WTC11 (cell line): ENCODE measurements around the gene GNG14.

Source experiments
- CTCF ChIP-seq: fragments of 200-600 bp; IDR thresholded peaks from 2 replicates; pipeline ENCODE4 v1.8.0; 2022; ENCODE audit warnings: antibody characterized with exemption
- ETV6 ChIP-seq: sonication (generic); formaldehyde crosslinking; IDR thresholded peaks from 2 replicates; pipeline ENCODE4 v1.8.1; 2022; ENCODE audit warnings: mild to moderate bottlenecking, missing genetic modification reagents
- KAT7 ChIP-seq: sonication (generic); formaldehyde crosslinking; IDR thresholded peaks from 2 replicates; pipeline ENCODE4 v1.8.1; 2023; ENCODE audit warnings: missing genetic modification reagents, mild to moderate bottlenecking, borderline replicate concordance
- TP53 ChIP-seq: sonication (generic); formaldehyde crosslinking; IDR thresholded peaks from 2 replicates; pipeline ENCODE4 v1.8.1; 2023; ENCODE audit warnings: mild to moderate bottlenecking, missing genetic modification reagents

DNA sequence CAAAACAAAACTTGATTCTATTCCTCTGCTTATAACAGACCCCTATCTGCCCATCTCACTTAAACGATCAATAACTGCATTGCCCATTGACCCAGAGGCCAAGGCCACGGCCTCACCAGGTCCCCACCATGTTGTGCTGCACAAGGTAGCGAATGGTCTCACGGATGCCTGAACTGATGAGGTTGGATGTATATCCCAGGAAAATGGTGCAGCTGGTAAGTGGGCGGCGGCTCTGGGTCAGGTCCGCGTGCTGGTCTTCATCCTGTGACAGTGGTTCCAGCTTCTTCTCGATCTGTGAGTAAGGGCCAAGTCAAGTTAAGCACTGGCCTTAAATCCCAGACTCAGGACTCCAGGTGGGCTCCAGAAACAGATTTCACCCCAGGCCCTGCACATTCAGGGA, 7.8 kb upstream of the GNG14 start:
- TF ChIP-seq KAT7 (CRISPR knock-in tag) (no peak), CTCF (no peak), ETV6 (CRISPR knock-in tag) (no peak), TP53 (CRISPR knock-in tag) (no peak)
